Erythroblast (primary cell): Measurements from ENCODE around the gene RHBDL3.

ENCODE experiments used
- GATA1 ChIP-seq: IDR thresholded peaks from 2 replicates; pipeline ENCODE4 v1.6.1; 2011; ENCODE audit warnings: low read depth, mild to moderate bottlenecking, control low read depth, low read length, moderate library complexity
- POLR2A ChIP-seq: IDR thresholded peaks from 2 replicates; pipeline ENCODE4 v1.6.1; 2011; ENCODE audit warnings: mild to moderate bottlenecking, low read length

DNA sequence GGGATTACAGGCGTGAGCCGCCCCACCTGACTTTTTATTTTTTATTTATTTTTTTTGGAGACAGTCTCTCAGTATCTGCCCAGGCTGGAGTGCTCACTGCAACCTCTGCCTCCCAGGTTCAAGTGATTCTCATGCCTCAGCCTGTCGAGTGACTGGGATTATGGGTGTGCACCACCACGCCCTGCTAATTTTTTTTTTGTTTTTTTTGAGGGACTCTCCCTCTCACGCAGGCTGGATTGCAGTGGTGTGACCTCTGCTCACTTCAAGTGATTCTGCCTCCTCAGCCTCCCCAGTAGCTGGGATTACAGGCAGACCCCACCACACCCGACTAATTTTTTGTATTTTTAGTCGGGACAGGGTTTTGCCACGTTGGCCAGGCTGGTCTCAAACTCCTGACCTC, 92.0 kb downstream of the RHBDL3 start:
- TF ChIP-seq POLR2A (no peak), GATA1 (no peak)
